Gastroesophageal sphincter (tissue), 3 donors: ENCODE data around the gene CUL9.
"Not testable (repeated sequence)": the region's sequence is repeated elsewhere in the genome, so short reads cannot be mapped to it uniquely, and the experiment has no call there.

Experiments used
- POLR2A ChIP-seq, 2 donors: fragments of 450-650 bp; IDR thresholded peaks; one replicate each; pipeline ENCODE4 v1.6.1; 2017; ENCODE audit warnings: antibody characterized with exemption in 2 of 2, mild to moderate bottlenecking in 2 of 2, moderate library complexity in 1 of 2
- POLR2AphosphoS5 ChIP-seq: sonication (generic); formaldehyde crosslinking; IDR thresholded peaks from one replicate; pipeline ENCODE4 v1.6.1; 2017; ENCODE audit warnings: antibody characterized with exemption
- TF ChIP-seq, protein P1 (sequence below), 4 experiments: fragments of 200-600 bp in 2 of 4; fragments of 450-650 bp in 2 of 4; sonication (generic) in 1 of 4; IDR thresholded peaks; one replicate each; pipeline ENCODE4 v1.5.1; 2017 to 2019; ENCODE audit warnings: antibody characterized with exemption in 4 of 4, mild to moderate bottlenecking in 2 of 4, moderate library complexity in 2 of 4

- TF ChIP-seq, protein P1, sequence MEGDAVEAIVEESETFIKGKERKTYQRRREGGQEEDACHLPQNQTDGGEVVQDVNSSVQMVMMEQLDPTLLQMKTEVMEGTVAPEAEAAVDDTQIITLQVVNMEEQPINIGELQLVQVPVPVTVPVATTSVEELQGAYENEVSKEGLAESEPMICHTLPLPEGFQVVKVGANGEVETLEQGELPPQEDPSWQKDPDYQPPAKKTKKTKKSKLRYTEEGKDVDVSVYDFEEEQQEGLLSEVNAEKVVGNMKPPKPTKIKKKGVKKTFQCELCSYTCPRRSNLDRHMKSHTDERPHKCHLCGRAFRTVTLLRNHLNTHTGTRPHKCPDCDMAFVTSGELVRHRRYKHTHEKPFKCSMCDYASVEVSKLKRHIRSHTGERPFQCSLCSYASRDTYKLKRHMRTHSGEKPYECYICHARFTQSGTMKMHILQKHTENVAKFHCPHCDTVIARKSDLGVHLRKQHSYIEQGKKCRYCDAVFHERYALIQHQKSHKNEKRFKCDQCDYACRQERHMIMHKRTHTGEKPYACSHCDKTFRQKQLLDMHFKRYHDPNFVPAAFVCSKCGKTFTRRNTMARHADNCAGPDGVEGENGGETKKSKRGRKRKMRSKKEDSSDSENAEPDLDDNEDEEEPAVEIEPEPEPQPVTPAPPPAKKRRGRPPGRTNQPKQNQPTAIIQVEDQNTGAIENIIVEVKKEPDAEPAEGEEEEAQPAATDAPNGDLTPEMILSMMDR (IDR thresholded peaks at IDR 0.05): not testable (repeated sequence)
- TF ChIP-seq POLR2A (IDR thresholded peaks at IDR 0.05); POLR2AphosphoS5: not testable (repeated sequence)
These were observed 42.0 kb upstream of the CUL9 start for GRCh38 chr6:43139973-43140372.
